AG04450 (cell line): Measurements from ENCODE around the gene NKX6-2. TPM values are rescaled to one million over a fixed set of nuclear protein-coding genes. Genes with fewer than 3 reads are reported as not detected.
"Not testable (repeated sequence)": the region's sequence is repeated elsewhere in the genome, so short reads cannot be mapped to it uniquely, and the experiment has no call there.

Experiments used
- CTCF ChIA-PET: fragments of 300-600, 350-600 bp; formaldehyde crosslinking; extraction: SDS; loops from one replicate; lab custom pipeline; 2022; ENCODE audit warnings: antibody characterized with exemption, inconsistent platforms; lab: Charles Lee
- POLR2A ChIA-PET: fragments of 350-600 bp; formaldehyde crosslinking; extraction: SDS; loops from one replicate; lab custom pipeline; 2021; ENCODE audit warnings: antibody characterized with exemption, inconsistent platforms; lab: Yijun Ruan, JAX
- DNase-seq: peaks from one replicate; pipeline ENCODE4 v3.0.0-alpha.2; 2011; ENCODE audit warnings: low read depth, low spot score
- H3K27ac ChIP-seq: one replicate; pipeline ENCODE4 v1.5.1; 2012; ENCODE audit warnings: low read depth, low read length, control low read depth
- H3K27me3 ChIP-seq: one replicate; pipeline ENCODE4 v1.6.0; 2012; ENCODE audit warnings: low read length; ENCODE audit not compliant: control insufficient read depth, insufficient read depth
- H3K4me3 ChIP-seq: 2 replicates; pipeline ENCODE4 v1.5.1; 2011; ENCODE audit warnings: mild to moderate bottlenecking, low read depth, low read length, control low read depth
- H3K9me3 ChIP-seq: 2 replicates; pipeline ENCODE4 v1.5.1; 2012; ENCODE audit warnings: low read length; ENCODE audit not compliant: control insufficient read depth, insufficient read depth
- CTCF ChIP-seq: IDR thresholded peaks from 2 replicates; pipeline ENCODE4 v1.5.1; 2011; ENCODE audit warnings: low read depth, low read length, control low read depth, inconsistent platforms
- polyA plus RNA-seq: library from polyadenylated mRNA; depleted of rRNA; stranded (reverse); fragments of >200 nt; gene quantifications from 2 replicates; pipeline ENCODE4 v1.2.3, GENCODE V29; 2011

NKX6-2 gene
- polyA plus RNA-seq, 1 experiment = not detected

- TF ChIP-seq CTCF = no peak
Measured at GRCh38 chr10:132826524-132827422, 40.8 kb upstream of the NKX6-2 start.

GRCh38 chr10:132825783-132826523 is 40.0 kb upstream of the NKX6-2 start:
- H3K4me3 ChIP-seq, H3K27me3 ChIP-seq, H3K27ac ChIP-seq, POLR2A ChIA-PET, DNase-seq, CTCF ChIA-PET: not testable (repeated sequence)
- peaks cover 50% of the 10 kb centered on the region for H3K9me3 ChIP-seq

More at GRCh38 chr10:132826524-132827422, 40.8 kb upstream of the NKX6-2 start:
- peaks cover 9% of the 10 kb centered on the region for H3K27me3 ChIP-seq
- no peak overlapping the region for H3K27ac ChIP-seq
- CTCF ChIA-PET = no interaction called here
- H3K9me3 ChIP-seq = peaks cover 42% of the 10 kb centered on the region
- H3K4me3 ChIP-seq = no peak overlapping the region
- POLR2A ChIA-PET = no interaction called here
- DNase-seq = no peak

GRCh38 chr10:132820056-132820455 is 34.1 kb upstream of the NKX6-2 start:
- no peak for TF ChIP-seq CTCF
- ChIA-PET POLR2A (no interaction called here), CTCF (no interaction called here)
- no peak overlapping the region for H3K4me3 ChIP-seq
- no peak overlapping the region for H3K27ac ChIP-seq
- H3K27me3 ChIP-seq = peaks cover 5% of the 10 kb centered on the region
- peaks cover 26% of the 10 kb centered on the region for H3K9me3 ChIP-seq
- no peak for DNase-seq

GRCh38 chr10:132817701-132818211 is 31.8 kb upstream of the NKX6-2 start:
- peaks cover 21% of the 10 kb centered on the region for H3K9me3 ChIP-seq
- CTCF ChIA-PET = no interaction called here
- peaks cover 5% of the 10 kb centered on the region for H3K27me3 ChIP-seq
- DNase-seq = no peak
- TF ChIP-seq CTCF = no peak
- POLR2A ChIA-PET = no interaction called here
- H3K27ac ChIP-seq = no peak overlapping the region
- H3K4me3 ChIP-seq = no peak overlapping the region

GRCh38 chr10:132816718-132817117 is 30.8 kb upstream of the NKX6-2 start:
- no peak overlapping the region for H3K27ac ChIP-seq
- TF ChIP-seq CTCF = no peak
- H3K4me3 ChIP-seq = no peak overlapping the region
- DNase-seq = no peak
- ChIA-PET POLR2A (no interaction called here), CTCF (no interaction called here)
- peaks cover 5% of the 10 kb centered on the region for H3K27me3 ChIP-seq
- H3K9me3 ChIP-seq = peaks cover 15% of the 10 kb centered on the region; the same call in 1 of the 2 replicates
